MCF 10A (cell line): ENCODE measurements around the gene RTN4RL1. TPM values are rescaled to one million over a fixed set of nuclear protein-coding genes. Genes with fewer than 3 reads are reported as not detected.

Experiments
- BruUV-seq: library from RNA; stranded (reverse); fragments of 400-500 nt; replicated peaks from 2 replicates; lab custom pipeline; 2021; lab: Mats Ljungman, UMichigan
- CTCF ChIA-PET: fragments of 300-600 bp; sonication (Branson Sonifier 250); formaldehyde crosslinking; extraction: SDS; loops from one replicate; lab custom pipeline; 2021; ENCODE audit warnings: antibody characterized with exemption, inconsistent platforms; lab: Yijun Ruan, JAX
- POLR2A ChIA-PET: fragments of 300-600, 350-650 bp; sonication (Branson Sonifier 250); formaldehyde crosslinking; extraction: SDS; loops from one replicate; lab custom pipeline; 2020; ENCODE audit warnings: antibody characterized with exemption, inconsistent platforms; lab: Yijun Ruan, JAX
- DNase-seq: peaks from one replicate; pipeline ENCODE4 v3.0.0-alpha.2; 2018; ENCODE audit not compliant: unreplicated experiment
- H3K27ac Mint-ChIP-seq: one replicate; pipeline ENCODE4 v1.8.0; 2022; ENCODE audit warnings: mild to moderate bottlenecking, low read depth, mixed read lengths; ENCODE audit not compliant: unreplicated experiment
- H3K27me3 Mint-ChIP-seq: one replicate; pipeline ENCODE4 v1.8.0; 2022; ENCODE audit warnings: mixed read lengths; ENCODE audit not compliant: insufficient read depth, unreplicated experiment
- H3K36me3 Mint-ChIP-seq: one replicate; pipeline ENCODE4 v1.8.0; 2022; ENCODE audit warnings: mild to moderate bottlenecking, moderate library complexity, mixed read lengths; ENCODE audit not compliant: insufficient read depth, unreplicated experiment
- H3K4me1 Mint-ChIP-seq: one replicate; pipeline ENCODE4 v1.8.0; 2022; ENCODE audit warnings: mixed read lengths; ENCODE audit not compliant: insufficient read depth, unreplicated experiment
- H3K4me3 Mint-ChIP-seq: one replicate; pipeline ENCODE4 v1.8.0; 2022; ENCODE audit warnings: mild to moderate bottlenecking, moderate library complexity, mixed read lengths; ENCODE audit not compliant: unreplicated experiment
- H3K9me3 Mint-ChIP-seq: one replicate; pipeline ENCODE4 v1.8.0; 2022; ENCODE audit warnings: mixed read lengths; ENCODE audit not compliant: unreplicated experiment
- CTCF ChIP-seq: fragments of 200-600 bp; IDR thresholded peaks from one replicate; pipeline ENCODE4 v1.8.0; 2022; ENCODE audit warnings: antibody characterized with exemption, mild to moderate bottlenecking; ENCODE audit not compliant: unreplicated experiment
- intact Hi-C: fragments of 100-400 bp; cut with micrococcal nuclease; formaldehyde crosslinking; loops from 2 replicates; pipeline ENCODE4 v1.14.1; 2022
- total RNA-seq: library from RNA; stranded (reverse); gene quantifications from 2 replicates; pipeline ENCODE4 v1.2.3, GENCODE V29; 2022

RTN4RL1 gene
- total RNA-seq, 1 experiment from 2014 or later: 2.9 TPM

DNA sequence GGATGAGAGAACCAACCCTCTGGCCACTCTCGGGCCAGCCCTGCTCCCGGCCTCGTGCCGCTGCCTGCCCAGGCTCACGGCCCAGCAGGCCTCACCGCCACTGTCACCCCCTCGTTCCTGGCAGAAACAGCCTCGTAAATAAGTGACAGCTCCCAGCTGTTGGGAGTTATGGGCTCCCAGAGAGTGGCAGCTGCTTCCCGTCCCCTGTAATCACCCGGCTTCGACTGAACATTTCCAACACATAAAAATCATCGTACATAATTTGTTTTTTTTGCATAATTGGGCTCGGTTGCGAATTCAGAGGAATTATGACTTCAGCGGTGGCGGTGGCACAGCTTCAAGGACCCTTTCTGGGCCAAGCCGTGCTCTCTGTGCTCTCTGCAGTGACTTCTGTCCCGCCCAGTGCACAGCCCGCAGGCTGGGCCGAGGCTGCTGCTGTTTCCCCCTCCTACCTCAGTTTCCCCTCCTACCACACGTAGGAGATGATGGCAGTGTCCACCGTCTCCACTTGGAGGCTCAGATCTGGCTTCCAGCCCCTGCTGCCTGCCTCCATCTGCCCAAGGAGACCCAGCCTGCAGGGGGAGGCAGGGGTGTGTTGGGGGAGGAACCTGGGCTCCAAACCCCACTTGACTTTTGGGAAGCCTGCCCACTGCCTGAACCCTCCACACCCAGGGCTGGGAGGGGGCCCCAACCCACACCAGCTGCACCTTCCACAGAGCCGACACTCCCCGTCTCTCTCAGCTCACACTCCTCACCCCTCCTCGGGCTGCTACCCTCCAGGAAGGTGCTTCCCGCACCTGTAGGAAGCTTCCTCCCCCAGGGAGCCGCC, 84.9 kb downstream of the RTN4RL1 start:
- H3K4me1 Mint-ChIP-seq: no peaks in the 10 kb centered on the region
- POLR2A ChIA-PET: no interaction called here
- no peaks in the 10 kb centered on the region for H3K27me3 Mint-ChIP-seq
- H3K4me3 Mint-ChIP-seq: no peak overlapping the region
- BruUV-seq: no TSS peak
- intact Hi-C loops: no loop called here
- CTCF ChIA-PET: interaction anchor here (0.9 kb wide), 1 partner anchor 31 kb away, joined by 3 read pairs; no protein-coding TSS in a partner anchor
- no peak for DNase-seq
- no peak for TF ChIP-seq CTCF
- H3K9me3 Mint-ChIP-seq: no peaks in the 10 kb centered on the region
- H3K36me3 Mint-ChIP-seq: peaks cover 3% of the 10 kb centered on the region
- no peak overlapping the region for H3K27ac Mint-ChIP-seq

DNA sequence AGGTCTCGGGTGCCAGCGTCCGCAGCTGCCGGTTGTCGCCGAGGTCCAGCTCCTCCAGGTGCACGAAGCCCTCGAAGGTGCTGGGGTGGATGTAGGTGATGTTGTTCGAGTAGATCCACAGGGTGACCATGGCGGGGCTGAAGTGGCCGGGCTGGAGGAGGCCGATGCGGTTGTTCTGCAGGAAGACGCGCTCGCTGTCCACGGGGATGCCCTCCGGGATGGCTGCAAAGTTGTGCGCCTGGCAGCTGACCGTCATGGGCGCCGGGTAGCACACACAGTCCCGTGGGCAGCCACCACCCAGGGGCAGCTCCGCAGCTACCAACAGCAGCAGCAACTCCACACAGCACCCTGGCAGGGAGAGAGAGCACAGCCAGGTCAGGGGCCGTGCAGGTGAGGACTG, 87.7 kb downstream of the RTN4RL1 start:
- Mint-ChIP-seq H3K9me3 (no peaks in the 10 kb centered on the region), H3K36me3 (peaks cover 4% of the 10 kb centered on the region), H3K4me1 (no peaks in the 10 kb centered on the region), H3K4me3 (no peak overlapping the region), H3K27me3 (no peaks in the 10 kb centered on the region), H3K27ac (no peak overlapping the region)
- ChIA-PET POLR2A (no interaction called here), CTCF (no interaction called here)
- no TSS peak for BruUV-seq
- TF ChIP-seq CTCF: no peak
- intact Hi-C loops: no loop called here
- DNase-seq: no peak

GRCh38 chr17:1936766-1937165, 88.4 kb downstream of the RTN4RL1 start:
- BruUV-seq: no TSS peak
- H3K27me3 Mint-ChIP-seq: no peaks in the 10 kb centered on the region
- ChIA-PET CTCF (no interaction called here), POLR2A (no interaction called here)
- peaks cover 4% of the 10 kb centered on the region for H3K36me3 Mint-ChIP-seq
- H3K9me3 Mint-ChIP-seq: no peaks in the 10 kb centered on the region
- DNase-seq: no peak
- H3K27ac Mint-ChIP-seq: no peak overlapping the region
- no peak for TF ChIP-seq CTCF
- H3K4me1 Mint-ChIP-seq: no peaks in the 10 kb centered on the region
- no peak overlapping the region for H3K4me3 Mint-ChIP-seq
- intact Hi-C loops: no loop called here

- H3K27me3 Mint-ChIP-seq: no peaks in the 10 kb centered on the region
- ChIA-PET CTCF (no interaction called here), POLR2A (no interaction called here)
- no peak overlapping the region for H3K27ac Mint-ChIP-seq
- no peak for DNase-seq
- no peaks in the 10 kb centered on the region for H3K9me3 Mint-ChIP-seq
- no peak overlapping the region for H3K4me3 Mint-ChIP-seq
- H3K36me3 Mint-ChIP-seq: peaks cover 4% of the 10 kb centered on the region
- no TSS peak for BruUV-seq
- no peak for TF ChIP-seq CTCF
- intact Hi-C loops: no loop called here
- no peaks in the 10 kb centered on the region for H3K4me1 Mint-ChIP-seq
Measured at GRCh38 chr17:1934901-1935300, 90.2 kb downstream of the RTN4RL1 start.
